Left colon (tissue), 2 donors: Measurements from ENCODE around the gene NAALADL2. TPM values are rescaled to one million over a fixed set of nuclear protein-coding genes. Genes with fewer than 3 reads are reported as not detected.
"Not testable (repeated sequence)": the region's sequence is repeated elsewhere in the genome, so short reads cannot be mapped to it uniquely, and the experiment has no call there.

Experiments used
- ATAC-seq: fragments of 200-7000 bp; cut with Tn5 transposase; one replicate; pipeline ENCODE4 v1.9.1; 2020; ENCODE audit warnings: mild to moderate bottlenecking, moderate library complexity
- DNase-seq, 2 donors: peaks; one replicate each; pipeline ENCODE4 v3.0.0-alpha.2; 2020
- intact Hi-C, 2 donors: fragments of 100-400 bp; cut with DNase I in 1 of 2; cut with micrococcal nuclease in 1 of 2; formaldehyde crosslinking; loops; one replicate each; pipeline versions ENCODE4 v1.11.2 to v1.14.0; 2022; cut with DNase I, micrococcal nuclease
- total RNA-seq, 2 donors: library from RNA; stranded (reverse); fragmentation: NEBNext Ultra II Directional; extraction: Animal tissue kit (Norgen Biotek cat#: 25700); gene quantifications; one replicate each; pipeline ENCODE4 v1.2.1, GENCODE V29; 2021
- donor health status: DM: no; HTN: no; CAD: no.
- donor health status: DM: yes; HTN: yes; CAD: no.

Gene NAALADL2
- total RNA-seq, 2 donors from 2014 or later: 20.7 to 21.1 TPM

- intact Hi-C loops: no loop called here
- DNase-seq (no peak), ATAC-seq (no peak)
Observed at GRCh38 chr3:175046601-175047000, 187.5 kb downstream of the NAALADL2 start.

DNA sequence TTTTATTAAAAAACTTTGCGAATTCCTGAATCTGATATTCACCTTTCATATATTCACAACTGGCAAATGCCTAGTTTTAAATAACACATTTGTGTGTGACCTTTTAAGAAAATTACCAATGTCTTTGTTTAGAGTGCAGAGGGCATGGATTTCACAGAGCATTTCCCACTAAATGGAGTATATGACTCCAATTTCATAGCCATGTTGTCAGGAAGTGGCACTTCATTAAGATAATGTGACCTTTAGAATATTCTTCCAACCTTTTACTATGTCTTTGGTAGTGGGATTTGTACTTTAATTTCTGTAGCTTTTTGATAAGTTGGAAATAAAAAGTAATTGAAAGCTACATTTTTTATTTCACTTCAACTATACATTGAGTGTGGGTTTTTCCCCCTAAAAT is 188.7 kb downstream of the NAALADL2 start:
- intact Hi-C loops: no loop called here
- ATAC-seq (no peak), DNase-seq (no peak)

- DNase-seq (no peak), ATAC-seq (no peak)
- intact Hi-C loops: no loop called here
Observed at GRCh38 chr3:175057401-175057800, 198.3 kb downstream of the NAALADL2 start.

- ATAC-seq: no peak
Observed at GRCh38 chr3:175059788-175060187, 200.7 kb downstream of the NAALADL2 start.

GRCh38 chr3:175065497-175065896 is 206.4 kb downstream of the NAALADL2 start:
- no peak for DNase-seq
- no peak for ATAC-seq
- intact Hi-C loops: no loop called here

More at GRCh38 chr3:175059788-175060187, 200.7 kb downstream of the NAALADL2 start:
- intact Hi-C loops: no loop called here
- DNase-seq: no peak

- DNase-seq (no peak), ATAC-seq (no peak)
Observed at GRCh38 chr3:175066617-175067415, 207.7 kb downstream of the NAALADL2 start.

DNA sequence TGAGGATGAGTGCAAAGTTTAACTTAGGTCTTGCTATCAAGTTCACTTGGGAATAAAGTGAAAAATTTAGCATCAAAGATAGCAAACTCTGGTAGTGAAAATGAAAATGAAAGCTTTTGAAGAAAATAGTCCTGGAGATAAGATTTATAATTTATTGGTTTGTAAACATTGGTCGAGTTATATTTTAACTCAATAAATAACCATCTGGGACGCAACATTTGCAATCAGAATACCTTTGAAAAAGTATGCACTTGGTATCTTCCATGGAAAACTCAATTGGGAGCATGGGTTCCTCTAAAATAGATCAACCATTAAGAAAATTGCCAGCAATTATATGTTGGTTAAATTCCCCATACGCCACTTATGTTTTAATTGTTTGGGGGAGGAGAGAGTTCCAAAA is 209.5 kb downstream of the NAALADL2 start:
- intact Hi-C loops: no loop called here
- DNase-seq: no peak
- ATAC-seq: no peak

More at GRCh38 chr3:175066617-175067415, 207.7 kb downstream of the NAALADL2 start:
- intact Hi-C loops: no loop called here

DNA sequence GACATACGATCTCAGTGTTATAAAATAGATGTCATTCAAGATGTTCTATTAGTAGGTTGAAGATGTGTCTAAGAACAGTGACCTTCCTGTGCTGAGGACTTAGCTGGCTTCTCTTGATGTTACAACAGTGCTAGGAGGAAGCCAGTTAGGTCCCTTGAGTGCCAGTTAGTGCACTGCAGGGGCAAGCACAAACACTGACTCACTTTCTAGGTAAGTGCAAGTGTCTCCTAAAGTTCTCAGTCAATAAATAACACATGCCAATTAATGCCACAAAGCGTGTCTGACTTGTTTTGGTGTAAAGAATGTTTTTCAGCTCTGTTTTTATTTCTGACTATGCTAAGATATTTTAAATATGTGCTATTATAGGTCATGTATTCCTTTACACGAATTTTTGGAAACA is 211.8 kb downstream of the NAALADL2 start:
- DNase-seq (no peak), ATAC-seq (no peak)
- intact Hi-C loops: no loop called here

- DNase-seq: no peak
- intact Hi-C loops: no loop called here
Observed at GRCh38 chr3:175073219-175073905, 214.2 kb downstream of the NAALADL2 start.

GRCh38 chr3:175075269-175075668 is 216.1 kb downstream of the NAALADL2 start:
- intact Hi-C loops: no loop called here
- no peak for DNase-seq
- ATAC-seq: no peak

More at GRCh38 chr3:175073219-175073905, 214.2 kb downstream of the NAALADL2 start:
- ATAC-seq: no peak

- no peak for ATAC-seq
- intact Hi-C loops: no loop called here
- DNase-seq: no peak
Observed at GRCh38 chr3:175077216-175077615, 218.1 kb downstream of the NAALADL2 start.

DNA sequence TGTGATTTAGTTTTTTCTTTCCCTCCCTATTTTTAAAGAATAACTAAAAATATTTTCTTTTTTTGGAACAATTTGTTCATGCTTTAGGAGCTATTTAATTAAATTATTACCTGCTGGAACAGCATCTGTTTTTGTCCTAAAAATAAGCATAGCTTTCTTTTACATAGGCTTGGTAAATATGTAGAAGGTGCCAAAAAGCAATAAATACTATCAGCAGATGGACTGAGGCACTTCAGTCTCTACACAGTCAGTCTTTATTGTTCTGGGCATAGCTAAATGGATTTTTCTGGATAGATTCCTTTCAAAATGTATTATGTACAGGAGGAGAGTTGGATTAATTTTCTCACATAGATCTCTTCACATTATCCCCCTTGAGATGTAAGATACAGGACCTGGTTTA is 223.5 kb downstream of the NAALADL2 start:
- intact Hi-C loops: no loop called here
- no peak for ATAC-seq

GRCh38 chr3:175087128-175087527 is 228.0 kb downstream of the NAALADL2 start:
- ATAC-seq, DNase-seq, intact Hi-C loops: not testable (repeated sequence)

More for the DNA sequence above, 223.5 kb downstream of the NAALADL2 start:
- no peak for DNase-seq

DNA sequence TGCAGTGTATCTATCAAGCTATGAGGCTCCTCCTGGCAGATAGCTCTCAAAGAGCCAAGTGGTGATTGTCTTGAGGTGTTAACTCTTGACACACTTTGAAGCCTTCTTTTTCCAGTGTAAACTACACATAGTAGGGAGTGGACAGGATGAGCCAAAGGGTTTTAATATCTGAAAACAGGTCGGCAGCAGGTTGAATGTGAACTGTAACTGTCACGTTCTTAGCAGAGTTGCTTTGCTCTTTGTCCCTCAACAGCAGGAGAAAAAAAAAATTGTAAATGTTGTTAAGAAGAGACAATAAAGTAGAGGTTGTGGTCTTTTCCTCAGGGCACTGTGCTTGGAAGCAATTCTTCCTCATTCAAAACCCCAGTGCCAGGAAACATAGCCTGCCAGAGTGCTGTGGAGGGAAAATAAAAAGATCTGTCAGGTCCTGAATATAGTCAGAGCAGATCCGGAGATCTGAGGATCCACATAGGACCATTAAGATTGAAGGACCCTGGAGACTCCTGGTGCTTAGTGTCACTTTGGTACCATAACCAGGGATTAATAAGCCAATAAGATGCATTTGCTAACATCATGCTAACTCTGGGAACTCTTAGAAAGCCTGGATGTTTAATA is 229.7 kb downstream of the NAALADL2 start:
- ATAC-seq (no peak), DNase-seq (no peak)
- intact Hi-C loops: no loop called here

- no peak for DNase-seq
- no peak for ATAC-seq
- intact Hi-C loops: no loop called here
Observed at GRCh38 chr3:175091426-175092114, 232.4 kb downstream of the NAALADL2 start.

GRCh38 chr3:175093748-175094147 is 234.6 kb downstream of the NAALADL2 start:
- no peak for ATAC-seq
- no peak for DNase-seq
- intact Hi-C loops: no loop called here

DNA sequence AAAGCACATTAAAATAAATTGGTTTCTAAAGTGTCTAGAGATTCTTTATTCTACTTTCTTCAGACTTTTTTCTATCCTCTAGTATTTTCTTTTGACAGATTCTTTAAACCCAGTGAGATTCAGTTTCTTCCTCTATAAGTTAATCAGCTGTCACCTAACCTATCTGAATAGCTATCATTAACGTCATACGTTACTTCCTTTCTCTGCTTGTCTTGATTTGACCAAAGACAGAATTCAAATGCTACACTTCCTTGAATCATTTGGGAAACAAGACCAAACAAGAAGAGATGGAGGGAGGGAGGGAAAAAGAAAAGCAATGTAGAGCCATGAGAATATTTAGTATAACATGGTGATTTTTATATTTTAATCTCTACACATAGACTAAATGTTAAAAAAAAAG is 235.2 kb downstream of the NAALADL2 start:
- ATAC-seq (no peak), DNase-seq (no peak)
- intact Hi-C loops: no loop called here

DNA sequence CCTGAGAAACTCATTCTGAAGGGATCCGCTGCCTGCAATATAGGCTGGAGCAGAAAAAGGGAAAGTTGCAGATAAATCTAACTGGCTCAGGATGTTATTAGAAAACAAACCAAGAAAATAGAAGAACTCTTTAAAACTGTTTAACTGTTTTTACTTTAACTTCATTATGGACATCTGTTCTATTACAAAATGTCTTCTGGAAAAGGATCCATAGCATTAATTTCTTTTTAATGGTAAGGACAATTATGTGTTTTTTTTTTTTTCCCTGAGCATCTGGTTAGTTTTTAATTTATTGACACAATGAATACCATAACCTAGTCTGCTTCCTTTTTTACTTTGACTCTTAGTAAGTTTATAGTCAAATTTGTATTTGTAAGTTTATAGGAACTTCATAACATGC is 239.5 kb downstream of the NAALADL2 start:
- DNase-seq (no peak), ATAC-seq (no peak)
- intact Hi-C loops: no loop called here

DNA sequence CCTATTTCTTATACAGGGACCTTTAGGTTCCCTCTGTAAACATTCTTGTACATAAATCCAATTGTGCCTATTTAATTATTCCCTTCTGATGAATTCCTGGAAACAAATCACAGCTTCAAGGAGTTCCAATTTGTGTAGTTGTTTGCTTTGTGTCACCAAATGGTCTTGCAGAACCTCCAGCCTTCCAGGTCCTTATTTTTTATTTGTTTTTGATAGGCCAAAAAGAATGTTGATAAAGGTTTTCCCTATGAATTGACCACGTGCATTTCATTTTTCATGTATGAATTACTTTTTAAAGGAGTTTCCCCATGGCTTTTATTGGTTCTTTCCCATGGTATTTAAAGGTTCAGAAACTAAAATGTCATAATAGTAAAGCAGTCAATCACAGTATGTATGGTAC is 243.0 kb downstream of the NAALADL2 start:
- DNase-seq: no peak
- no peak for ATAC-seq
- intact Hi-C loops: no loop called here
